ENCODE results near the gene PDIA2. TPM values are rescaled to one million over a fixed set of nuclear protein-coding genes. Genes with fewer than 3 reads are reported as not detected.
"Not testable (repeated sequence)": the region's sequence is repeated elsewhere in the genome, so short reads cannot be mapped to it uniquely, and the experiment has no call there.

The PDIA2 gene
- total RNA-seq, 1 donor from 2014 or later, result 1.8 TPM

DNA sequence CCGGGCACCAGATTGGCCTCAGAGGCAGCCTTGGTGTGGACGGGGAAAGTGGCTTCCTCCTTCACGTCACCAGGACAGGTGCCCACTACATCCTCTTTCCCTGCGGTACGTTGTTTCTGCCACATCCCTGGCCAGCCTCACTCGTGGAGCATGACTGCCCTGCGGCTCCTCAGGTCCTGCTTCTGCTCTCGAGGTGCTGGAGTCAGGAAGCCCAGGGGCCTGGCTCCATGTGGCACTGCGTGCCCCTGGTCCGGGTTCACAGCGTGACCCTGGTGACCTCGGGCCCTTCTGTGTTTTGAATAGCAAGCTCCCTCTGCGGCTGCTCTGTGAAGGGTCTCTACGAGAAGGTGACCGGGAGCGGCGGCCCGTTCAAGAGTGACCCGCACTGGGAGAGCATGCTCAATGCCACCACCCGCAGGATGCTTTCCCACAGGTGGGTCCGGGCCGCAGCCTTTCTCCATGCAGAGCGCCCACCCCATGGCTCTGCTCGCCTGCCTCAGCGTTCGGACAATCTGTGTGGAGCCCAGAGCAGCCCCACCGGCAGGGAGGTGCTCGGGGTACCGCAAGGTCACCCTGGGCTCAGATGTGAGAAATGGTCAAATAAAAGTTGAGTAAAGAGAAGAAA is 20.7 kb upstream of the PDIA2 start:
- no peak for DNase-seq
- no peak for ATAC-seq (ENCODE audit: poor library complexity)
- intact Hi-C loops (cut with DNase I), result no loop called here

DNA sequence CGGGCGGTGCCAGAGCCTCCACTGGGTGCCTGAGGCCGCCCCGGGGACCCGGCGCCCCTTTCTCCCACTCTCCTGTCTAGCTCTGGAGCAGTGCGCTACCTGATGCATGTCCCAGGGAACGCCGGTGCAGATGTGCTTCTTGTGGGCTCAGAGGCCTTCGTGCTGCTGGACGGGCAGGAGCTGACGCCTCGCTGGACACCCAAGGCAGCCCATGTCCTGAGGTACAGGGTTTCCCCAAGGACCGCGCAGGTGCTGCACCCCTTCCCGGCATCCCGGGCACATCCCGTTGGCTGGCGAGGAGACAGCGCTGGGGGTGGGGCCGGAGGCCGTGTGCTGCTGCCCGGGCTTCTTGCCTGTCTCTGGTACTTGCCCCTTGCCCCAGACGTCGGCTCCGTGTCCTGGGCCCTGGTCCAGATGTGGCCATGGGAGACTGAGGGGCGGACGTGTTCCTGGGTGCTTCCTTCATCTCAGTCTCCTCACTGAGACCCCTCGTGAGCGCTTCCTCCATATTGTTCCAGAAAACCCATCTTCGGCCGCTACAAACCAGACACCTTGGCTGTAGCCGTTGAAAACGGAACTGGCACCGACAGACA is 19.7 kb upstream of the PDIA2 start:
- no peak for ATAC-seq (ENCODE audit: poor library complexity)
- DNase-seq, result no peak
- intact Hi-C loops (cut with DNase I), result no loop called here

DNA sequence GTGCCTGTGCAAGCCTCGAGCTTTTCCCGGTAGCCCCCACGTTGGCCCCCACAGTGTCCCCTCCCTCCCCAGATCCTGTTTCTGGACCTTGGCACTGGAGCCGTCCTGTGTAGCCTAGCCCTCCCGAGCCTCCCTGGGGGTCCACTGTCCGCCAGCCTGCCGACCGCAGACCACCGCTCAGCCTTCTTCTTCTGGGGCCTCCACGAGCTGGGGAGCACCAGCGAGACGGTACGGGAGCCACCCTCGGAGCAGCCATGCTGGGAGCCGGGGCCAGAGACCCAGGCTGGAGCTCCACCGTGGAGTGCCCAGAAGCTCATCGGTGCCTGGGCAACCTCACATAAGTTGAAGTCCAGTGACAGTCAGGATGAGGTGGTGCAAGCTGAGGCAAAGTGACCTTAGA is 19.0 kb upstream of the PDIA2 start:
- intact Hi-C loops (cut with DNase I), result no loop called here
- no peak for DNase-seq

DNA sequence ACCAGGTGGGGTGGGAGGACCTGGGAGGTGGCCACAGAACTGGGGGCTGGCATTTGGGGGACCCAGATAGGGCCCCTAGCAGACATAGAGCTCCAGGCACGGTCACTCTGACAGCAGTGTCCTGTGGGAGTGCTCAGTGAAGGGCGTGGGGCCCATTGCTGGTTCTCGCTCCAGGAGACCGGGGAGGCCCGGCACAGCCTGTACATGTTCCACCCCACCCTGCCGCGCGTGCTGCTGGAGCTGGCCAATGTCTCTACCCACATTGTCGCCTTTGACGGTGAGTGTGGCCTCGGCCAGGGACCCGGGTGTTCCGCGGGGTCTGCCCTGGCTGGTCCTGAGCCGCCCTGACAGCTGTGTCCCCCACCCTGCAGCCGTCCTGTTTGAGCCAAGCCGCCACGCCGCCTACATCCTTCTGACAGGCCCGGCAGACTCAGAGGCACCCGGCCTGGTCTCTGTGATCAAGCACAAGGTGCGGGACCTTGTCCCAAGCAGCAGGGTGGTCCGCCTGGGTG is 18.5 kb upstream of the PDIA2 start:
- DNase-seq (no peak), ATAC-seq (ENCODE audit: poor library complexity) (no peak)
- intact Hi-C loops (cut with DNase I), result no loop called here

More for the DNA sequence above, 19.0 kb upstream of the PDIA2 start:
- no peak for ATAC-seq (ENCODE audit: poor library complexity)

DNA sequence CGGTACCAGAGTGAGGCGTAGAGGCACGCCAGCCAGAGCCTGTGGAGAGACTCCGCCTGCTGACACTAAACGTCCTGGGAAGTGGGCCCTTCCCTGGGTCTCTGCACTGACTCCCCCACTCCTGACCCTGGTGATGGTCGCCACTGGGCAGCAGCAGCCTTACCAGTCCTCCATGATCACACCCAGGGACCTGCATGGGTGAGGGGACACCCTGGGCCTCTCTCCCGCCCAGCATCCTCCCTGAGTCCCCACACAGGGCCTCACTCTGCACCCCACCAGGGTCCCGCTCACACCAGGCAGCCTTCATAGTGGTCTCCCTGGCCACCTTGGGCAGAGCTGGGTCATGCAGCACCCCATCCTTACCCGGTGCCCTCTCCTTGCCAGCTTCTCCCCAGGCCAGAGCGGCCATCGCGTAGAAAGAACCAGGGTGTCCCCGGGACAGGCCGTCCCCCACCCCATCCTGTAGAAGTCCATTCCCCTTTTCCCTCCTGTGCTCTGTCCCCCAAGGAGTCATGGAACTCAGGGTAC is 17.9 kb upstream of the PDIA2 start:
- intact Hi-C loops (cut with DNase I), result no loop called here
- DNase-seq (no peak), ATAC-seq (ENCODE audit: poor library complexity) (no peak)

DNA sequence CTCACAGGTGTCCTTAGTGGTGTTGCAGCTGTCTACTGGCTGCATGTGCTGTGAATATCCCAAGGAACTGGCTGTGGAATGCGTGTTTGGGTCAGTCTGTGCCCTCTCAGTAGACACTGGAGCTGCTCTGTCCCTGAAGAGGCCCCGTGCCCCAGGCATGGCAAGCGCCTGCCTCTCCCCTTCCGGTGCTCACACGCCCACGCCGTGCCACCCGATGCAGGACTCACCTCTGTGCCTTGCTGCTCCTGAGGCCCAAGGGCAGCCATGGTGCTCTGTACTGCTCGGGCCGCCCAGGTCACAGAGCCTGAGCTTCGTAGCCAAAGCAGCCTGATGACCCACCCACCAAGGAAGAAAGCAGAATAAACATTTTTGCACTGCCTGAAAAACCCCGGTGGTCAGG is 17.3 kb upstream of the PDIA2 start:
- DNase-seq, result no peak
- intact Hi-C loops (cut with DNase I), result no loop called here

DNA sequence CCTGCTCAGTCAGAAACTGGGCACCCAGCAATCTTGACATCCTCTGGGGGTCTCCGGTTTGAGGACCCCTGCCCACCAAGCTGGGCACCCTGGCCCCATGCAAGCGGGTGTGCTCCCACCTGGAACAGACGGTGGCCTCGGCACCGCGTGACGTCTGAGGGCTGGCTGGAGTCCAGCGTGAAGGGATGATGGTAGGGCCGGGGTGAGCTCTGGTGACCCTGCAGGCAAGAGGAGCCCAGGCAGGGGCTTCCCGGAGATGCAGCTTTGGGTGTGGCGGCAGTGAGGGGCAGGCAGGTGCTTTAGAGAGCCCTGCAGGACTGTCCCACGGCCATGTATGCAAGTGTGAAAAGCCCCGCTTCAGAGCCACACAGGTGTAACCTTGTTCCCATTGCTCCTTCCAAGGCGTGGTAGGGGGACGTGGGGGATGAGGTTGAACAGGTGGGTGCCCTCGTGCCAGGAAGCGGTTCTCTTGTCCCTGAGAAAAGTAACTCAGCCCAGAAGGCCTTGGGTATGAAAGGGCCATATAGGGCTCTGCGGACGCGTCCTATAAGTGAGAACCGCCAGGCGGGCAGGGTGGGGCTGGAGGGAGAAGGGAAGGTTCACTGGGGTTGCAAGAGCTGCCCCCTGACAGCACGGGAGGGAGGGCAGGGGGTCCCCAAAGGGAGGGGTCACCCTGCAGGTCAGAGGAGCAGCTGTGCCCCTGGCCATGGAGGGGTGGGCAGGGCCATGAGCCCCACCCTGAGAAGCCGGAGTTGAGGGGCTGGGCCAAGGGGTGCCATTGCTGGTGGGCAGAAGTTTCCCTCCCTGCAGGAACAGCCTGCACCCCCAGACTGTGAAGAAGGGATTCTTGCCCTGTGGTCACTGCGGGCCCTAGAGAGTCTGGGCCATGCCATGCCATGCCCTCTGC is 16.5 kb upstream of the PDIA2 start:
- intact Hi-C loops (cut with DNase I), result no loop called here
- peak; percentile 4 for ATAC-seq (ENCODE audit: poor library complexity)
- DNase-seq, result peak; percentile 32

More for the DNA sequence above, 17.3 kb upstream of the PDIA2 start:
- ATAC-seq (ENCODE audit: poor library complexity), result no peak

DNA sequence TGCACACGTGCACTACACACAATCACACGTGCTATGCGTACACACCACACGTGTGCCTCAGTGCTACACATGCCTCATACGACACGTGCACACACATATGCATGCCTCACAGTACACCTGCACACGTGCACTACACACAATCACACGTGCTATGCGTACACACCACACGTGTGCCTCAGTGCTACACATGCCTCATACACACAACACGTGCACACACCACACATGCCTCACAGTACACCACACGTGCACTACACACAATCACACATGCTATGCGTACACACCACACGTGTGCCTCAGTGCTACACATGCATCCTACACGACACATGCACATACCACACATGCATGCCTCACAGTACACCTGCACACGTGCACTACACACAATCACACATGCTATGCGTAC is 15.4 kb upstream of the PDIA2 start:
- DNase-seq; ATAC-seq (ENCODE audit: poor library complexity); intact Hi-C loops (cut with DNase I): not testable (repeated sequence)

DNA sequence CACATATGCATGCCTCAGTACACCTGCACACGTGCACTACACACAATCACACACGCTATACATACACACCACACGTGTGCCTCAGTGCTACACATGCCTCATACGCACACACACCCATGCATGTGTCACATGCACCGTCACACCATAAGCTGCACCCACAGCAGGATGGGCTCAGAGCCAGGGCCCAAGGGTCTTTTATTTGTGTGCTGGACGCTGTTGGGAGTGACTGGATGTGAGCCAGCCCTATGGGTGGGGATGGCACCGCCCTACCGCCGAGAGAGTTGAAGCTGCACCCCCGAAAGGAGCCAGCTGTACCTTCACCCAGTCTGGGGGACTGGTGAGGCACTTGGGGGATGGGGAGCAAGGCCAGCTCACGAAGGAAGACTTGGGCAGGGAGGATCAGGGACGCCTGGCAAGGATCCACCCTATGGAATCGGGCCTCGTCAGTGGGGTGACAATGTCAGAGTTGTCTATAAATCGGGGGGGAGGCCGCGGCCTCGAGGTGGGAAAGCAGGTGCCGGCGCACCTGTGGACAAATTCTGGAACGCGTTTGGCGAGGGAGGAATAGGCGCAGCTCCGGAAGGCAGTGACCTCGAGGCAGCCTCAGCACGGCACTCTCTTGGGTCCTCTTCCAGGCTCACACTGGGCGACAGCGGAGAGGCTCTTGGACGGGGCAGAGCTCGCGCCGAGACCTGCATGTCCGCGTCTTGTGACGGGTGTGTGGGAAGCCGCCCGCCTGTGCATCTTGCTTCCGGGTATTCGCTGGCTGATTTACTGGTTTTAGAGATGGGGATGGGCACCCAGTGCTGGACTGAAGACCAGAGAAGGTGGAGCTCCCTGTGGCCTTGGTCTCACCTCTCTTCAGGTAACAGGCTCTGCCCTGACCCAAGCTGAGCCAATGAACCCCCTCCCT is 14.6 kb upstream of the PDIA2 start:
- ATAC-seq (ENCODE audit: poor library complexity) (no peak), DNase-seq (no peak)
- intact Hi-C loops (cut with DNase I), result no loop called here

DNA sequence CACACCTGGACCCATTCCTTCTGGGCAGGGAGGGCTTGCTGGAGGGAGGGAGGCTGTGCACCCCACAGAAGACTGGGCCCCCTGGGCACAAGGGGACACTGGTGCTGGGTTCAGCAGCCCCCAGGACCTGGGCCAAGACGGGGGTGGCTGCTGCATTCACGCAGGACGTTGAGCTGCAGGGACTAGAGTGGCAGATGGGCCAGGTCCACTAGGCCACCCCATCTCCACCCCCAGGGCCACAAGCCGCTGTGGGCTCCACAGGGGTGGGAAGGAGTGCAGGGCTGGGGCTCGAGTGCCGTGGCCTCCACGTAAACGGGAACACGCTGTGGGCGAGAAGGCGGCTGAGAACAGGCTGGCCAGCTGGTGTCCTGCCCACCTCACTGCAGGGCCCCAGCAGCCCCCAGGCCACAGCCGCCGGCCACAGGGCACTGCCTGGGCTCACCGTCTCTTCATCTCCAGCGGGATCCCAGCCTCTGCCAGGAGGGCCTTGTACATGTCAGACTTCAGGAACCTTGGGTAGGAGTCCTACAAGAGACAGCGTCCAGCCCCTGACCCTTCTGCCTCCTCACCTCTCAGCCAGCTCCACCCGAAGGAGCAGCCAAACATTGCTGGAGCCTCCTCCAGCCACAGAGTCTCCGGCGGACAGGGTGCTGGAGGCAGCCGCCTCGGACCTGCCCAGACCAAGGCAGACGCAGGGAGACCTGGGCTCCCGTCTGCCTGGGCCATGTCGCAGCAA is 13.7 kb upstream of the PDIA2 start:
- intact Hi-C loops (cut with DNase I), result no loop called here
- ATAC-seq (ENCODE audit: poor library complexity) (no peak), DNase-seq (no peak)

DNA sequence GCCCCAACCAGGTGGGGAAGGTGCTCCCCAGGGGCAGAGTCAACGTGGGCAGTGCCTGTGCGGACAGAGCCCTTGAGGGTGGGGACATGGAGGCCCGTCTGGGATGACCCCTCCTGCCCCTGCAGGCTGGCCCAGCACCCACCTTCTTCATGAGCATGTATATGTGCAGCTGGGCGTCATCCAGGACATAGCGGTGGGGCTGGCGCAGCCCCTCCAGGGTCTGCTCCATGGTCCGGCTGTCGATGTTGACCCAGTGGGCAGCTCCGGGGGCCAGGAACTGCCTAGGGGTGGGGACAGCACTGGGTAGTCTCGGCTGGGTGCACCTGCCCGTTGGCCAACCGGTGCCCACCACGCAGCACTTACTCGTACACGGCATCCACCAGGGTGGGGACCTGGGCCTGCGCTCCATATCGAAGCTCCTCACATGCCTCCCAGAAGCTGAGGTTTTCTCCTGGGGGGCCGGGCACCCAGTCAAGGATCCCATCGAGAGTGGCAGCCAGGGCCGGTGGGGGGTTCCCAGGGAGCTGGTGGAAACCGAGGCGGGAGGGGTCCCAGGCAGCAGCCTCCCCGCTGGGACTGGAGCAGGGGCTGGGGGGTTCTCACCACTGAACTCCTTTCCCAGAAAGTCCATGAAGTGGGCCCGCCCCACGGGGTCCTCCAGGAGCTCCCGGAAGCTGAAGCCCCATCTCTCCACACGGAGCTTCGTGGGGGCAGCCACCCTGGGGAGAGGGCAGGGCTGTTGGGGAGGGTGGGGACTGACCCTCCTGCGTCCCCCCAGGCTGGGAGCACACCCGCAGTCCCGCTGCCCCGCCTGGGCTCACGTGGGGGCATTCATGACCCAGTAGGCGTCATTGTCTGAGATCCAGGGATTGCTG is 12.3 kb upstream of the PDIA2 start:
- intact Hi-C loops (cut with DNase I), result no loop called here
- ATAC-seq (ENCODE audit: poor library complexity) (no peak), DNase-seq (no peak)

DNA sequence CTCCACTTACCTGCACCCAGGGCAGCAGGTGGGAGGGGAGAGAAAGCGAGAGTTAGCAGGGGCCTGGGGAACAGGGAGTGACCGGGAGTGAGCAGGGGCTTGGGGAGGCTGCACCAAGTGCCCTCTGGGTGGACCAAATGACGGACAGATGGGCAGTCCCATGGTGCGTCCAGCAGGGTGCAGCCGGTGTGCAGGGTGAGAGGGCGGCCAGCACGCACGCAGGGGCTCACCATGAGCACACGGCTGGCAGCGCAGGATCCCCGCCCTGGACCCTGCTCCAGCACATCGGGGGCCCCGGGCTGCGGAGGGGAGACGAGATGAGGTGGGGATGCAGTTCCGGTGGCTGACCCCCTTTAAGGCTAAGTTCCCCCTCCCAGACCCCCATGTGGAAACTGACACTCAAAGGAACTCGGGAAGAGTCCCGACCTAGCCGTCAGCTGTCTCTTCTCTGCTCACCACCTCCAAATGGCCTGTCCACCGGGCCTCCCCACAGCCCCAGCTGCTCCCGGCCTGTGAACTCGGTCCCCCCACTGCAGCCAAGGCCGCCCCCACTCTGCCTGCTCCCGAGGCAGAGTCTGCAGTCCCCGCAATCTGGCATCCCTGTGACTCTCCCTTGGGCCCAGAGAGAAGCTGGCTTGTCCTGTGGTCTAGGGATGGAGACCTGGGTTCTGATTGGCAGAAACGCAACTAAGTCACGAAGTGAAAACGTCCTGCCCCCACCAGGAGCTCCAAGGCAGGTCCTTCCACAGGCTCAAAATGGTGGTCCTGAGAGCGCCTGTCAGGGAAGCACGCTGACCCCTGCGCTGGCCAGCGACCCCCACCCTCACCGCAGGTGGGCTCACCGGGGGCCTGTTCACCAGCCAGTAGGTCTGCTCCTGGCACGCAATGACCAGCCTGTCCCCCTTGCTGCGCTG is 10.1 kb upstream of the PDIA2 start:
- ATAC-seq (ENCODE audit: poor library complexity) (no peak), DNase-seq (no peak)
- intact Hi-C loops (cut with DNase I), result no loop called here

DNA sequence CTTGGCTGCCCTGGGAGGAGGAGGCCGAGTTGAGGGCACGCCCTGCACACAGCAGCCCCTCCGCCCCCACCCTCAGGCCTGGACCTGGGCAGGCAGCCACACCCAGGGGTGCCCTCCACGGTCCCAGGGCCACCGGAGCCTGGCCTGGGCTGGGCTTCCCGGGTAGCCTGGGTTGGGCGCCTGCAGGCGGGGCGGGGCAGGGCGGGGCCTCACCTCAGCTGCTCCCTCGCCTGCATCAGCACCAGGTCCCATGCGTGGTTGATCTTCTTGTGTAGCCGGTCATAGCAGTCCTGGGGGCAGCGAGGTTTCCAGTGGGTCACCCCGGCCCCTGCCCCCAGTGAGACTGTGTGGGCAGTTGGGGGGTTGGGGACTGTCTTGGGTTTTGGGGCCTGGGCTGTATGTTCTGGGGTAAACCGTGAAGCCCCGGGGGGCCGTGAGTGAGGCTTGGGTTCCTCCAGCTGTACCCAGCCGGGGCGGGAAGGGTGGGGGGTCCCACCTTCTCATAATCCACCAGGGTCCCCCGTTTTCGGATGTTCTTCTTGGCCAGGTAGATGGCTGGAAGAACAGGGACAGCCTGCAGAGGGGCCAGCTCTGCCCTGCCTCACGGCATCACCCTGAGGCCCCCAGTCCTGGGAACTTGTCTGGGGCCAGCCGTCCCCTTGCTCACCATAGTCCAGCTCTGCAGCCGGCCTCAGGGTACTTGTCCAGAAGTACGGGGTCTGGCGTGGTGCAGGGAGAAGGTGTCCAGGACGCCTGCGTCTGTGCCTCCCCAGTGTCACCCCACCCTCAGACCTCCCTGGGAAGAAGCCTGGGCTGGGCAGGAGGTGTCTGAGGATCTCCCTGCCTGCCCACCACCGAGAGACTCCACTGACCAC is 9.2 kb upstream of the PDIA2 start:
- DNase-seq (no peak), ATAC-seq (ENCODE audit: poor library complexity) (no peak)
- intact Hi-C loops (cut with DNase I), result no loop called here

DNA sequence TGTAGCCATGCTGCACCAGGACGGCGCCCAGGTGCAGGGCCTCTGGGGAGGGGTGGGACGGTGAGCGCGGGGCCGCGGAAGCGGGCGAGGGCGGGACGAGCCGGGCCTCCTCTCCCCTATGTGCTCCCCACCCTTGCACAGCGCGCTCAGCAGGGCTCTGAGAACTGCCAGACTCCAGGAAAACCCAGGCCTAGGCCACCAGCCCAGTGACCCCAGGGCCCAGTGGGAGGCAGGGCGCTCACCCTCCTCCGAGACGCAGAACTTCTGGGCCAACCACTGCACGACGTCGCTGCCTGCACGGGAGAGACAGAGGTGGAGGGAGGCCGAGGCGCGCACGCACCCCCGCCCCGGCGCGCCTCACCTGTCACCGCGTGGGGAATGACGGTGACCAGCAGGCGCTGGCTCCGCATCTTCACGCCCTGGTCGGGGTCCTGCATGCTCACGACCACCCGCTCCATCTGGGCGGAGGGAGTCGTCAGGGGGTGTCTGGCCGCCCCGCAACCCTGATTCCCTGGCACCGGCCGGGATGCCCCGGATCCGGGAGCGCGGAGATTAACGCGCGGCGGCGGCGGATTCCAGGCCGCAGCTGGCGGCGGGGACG is 7.8 kb upstream of the PDIA2 start:
- intact Hi-C loops (cut with DNase I), result no loop called here
- DNase-seq, result no peak
- peak; percentile 15 for ATAC-seq (ENCODE audit: poor library complexity)

DNA sequence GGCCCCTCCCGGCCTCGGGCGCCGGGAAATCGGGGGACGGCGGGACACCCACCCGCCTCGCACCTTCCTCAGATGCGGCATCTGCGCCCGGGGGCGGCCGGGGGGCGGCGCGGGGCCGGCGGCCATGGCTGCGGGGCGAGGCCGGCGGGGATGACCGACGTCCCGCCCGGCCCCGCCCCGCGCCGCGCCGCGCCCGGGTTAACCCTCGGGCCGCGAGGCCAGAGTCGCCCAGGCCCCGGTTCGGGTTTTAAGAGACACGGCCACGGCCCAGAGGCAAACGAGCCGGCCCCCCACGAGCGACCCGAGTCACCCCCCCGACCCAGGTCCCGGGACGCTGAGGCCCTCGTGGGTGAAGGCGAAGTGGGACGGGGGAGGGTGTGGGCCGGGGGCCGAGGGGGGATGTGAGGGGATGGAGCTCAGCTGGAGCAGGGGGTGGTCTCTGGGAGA is 7.2 kb upstream of the PDIA2 start, which contains the start of gene RGS11:
Gene RGS11 (minus strand): TSS at position 159 of the 447 bp plus-strand sequence. CDS start 33 bp downstream, at position 126.
- ATAC-seq (ENCODE audit: poor library complexity) (peak; percentile 55), DNase-seq (no peak)
- intact Hi-C loops (cut with DNase I), result no loop called here
